HCT116 (cell line): ENCODE results near the gene BRD2.

ENCODE experiments used
- CTCF ChIP-seq, 3 experiments: fragments of 200-600 bp in 1 of 3; sonication (generic) in 1 of 3; IDR thresholded peaks in 2 of 3; conservative IDR thresholded peaks in 1 of 3; 2 replicates each; pipeline ENCODE4 v1.5.1; 2012 to 2017; ENCODE audit warnings: low read depth in 2 of 3, low read length in 2 of 3, antibody characterized with exemption in 1 of 3, borderline replicate concordance in 1 of 3, control low read depth in 1 of 3, mild to moderate bottlenecking in 1 of 3, mixed read lengths in 1 of 3, mixed run types in 1 of 3, moderate library complexity in 1 of 3; ENCODE audit not compliant: insufficient read depth in 1 of 3
- ELF1 ChIP-seq: IDR thresholded peaks from 2 replicates; pipeline ENCODE4 v1.6.1; 2012; ENCODE audit warnings: low read depth, borderline replicate concordance
- EZH2 ChIP-seq: fragments of 200-600 bp; sonication (generic); IDR thresholded peaks from 2 replicates; pipeline ENCODE4 v1.6.1; 2017; ENCODE audit warnings: antibody characterized with exemption, mixed run types
- MAX ChIP-seq: IDR thresholded peaks from 2 replicates; pipeline ENCODE4 v1.6.1; 2012
- ZBTB33 ChIP-seq: IDR thresholded peaks from 2 replicates; pipeline ENCODE4 v1.6.1; 2011; ENCODE audit warnings: mild to moderate bottlenecking, low read length, moderate library complexity; ENCODE audit not compliant: insufficient replicate concordance; ENCODE audit errors: extremely low read depth

GRCh38 chr6:33008944-33009861 lies 40.8 kb downstream of the BRD2 start, which contains the start of gene HLA-DOA:
- TF ChIP-seq MAX, result no peak
- no peak for TF ChIP-seq EZH2
- no peak for TF ChIP-seq CTCF (IDR thresholded peaks at IDR 0.05 in 2 of 3, conservative IDR thresholded peaks at IDR 0.05 in 1 of 3; ENCODE audit: borderline replicate concordance in 1 of 3, insufficient read depth in 1 of 3, low read depth in 2 of 3, low read length in 2 of 3)
- no peak for TF ChIP-seq ELF1
- no peak for TF ChIP-seq ZBTB33
